ENCODE measurements around the gene CCDC186. TPM values are rescaled to one million over a fixed set of nuclear protein-coding genes. Genes with fewer than 3 reads are reported as not detected.
"Not testable (repeated sequence)": the region's sequence is repeated elsewhere in the genome, so short reads cannot be mapped to it uniquely, and the experiment has no call there.

The CCDC186 gene
- total and polyA plus RNA-seq, 2 donors from 2014 or later: 4.7 to 34.2 TPM

GRCh38 chr10:114143160-114143559 lies 30.8 kb downstream of the CCDC186 start:
- no peaks in the 10 kb centered on the region for H3K9me3 ChIP-seq (ENCODE audit: control insufficient read depth in 2 of 3, insufficient read depth in 1 of 3, low read length in 3 of 3)
- intact Hi-C loops (cut with DNase I): no loop called here
- no peak for FAIRE-seq
- no peaks in the 10 kb centered on the region for H3K4me1 ChIP-seq (ENCODE audit: control insufficient read depth in 2 of 3, insufficient read depth in 2 of 3, low read depth in 1 of 3, low read length in 3 of 3)
- no peak for DNase-seq
- no peak overlapping the region for H3K27ac ChIP-seq (ENCODE audit: low read depth in 2 of 2, low read length in 2 of 2)
- H3K36me3 ChIP-seq (ENCODE audit: control insufficient read depth in 2 of 3, insufficient read depth in 3 of 3, low read length in 3 of 3): peaks cover 2 to 16% (median 6%) of the 10 kb centered on the region in 3 donors
- TF ChIP-seq CTCF (IDR thresholded peaks at IDR 0.05; ENCODE audit: borderline replicate concordance, extremely low read depth, insufficient read depth): no peak
- H3K4me3 ChIP-seq (ENCODE audit: low read length in 3 of 3): no peak overlapping the region
- no peaks in the 10 kb centered on the region for H3K27me3 ChIP-seq (ENCODE audit: control insufficient read depth, insufficient read depth, low read length)
- H3K9ac ChIP-seq (ENCODE audit: low read length in 3 of 3): no peak overlapping the region

GRCh38 chr10:114142018-114142417 lies 32.0 kb downstream of the CCDC186 start:
- H3K36me3 ChIP-seq (ENCODE audit: control insufficient read depth in 2 of 3, insufficient read depth in 3 of 3, low read length in 3 of 3): peaks cover 2 to 16% (median 7%) of the 10 kb centered on the region in 3 donors
- H3K4me3 ChIP-seq (ENCODE audit: low read length in 3 of 3): no peak overlapping the region
- H3K4me1 ChIP-seq (ENCODE audit: control insufficient read depth in 2 of 3, insufficient read depth in 2 of 3, low read depth in 1 of 3, low read length in 3 of 3): no peaks in the 10 kb centered on the region

GRCh38 chr10:114140827-114141226 lies 33.2 kb downstream of the CCDC186 start:
- H3K27me3 ChIP-seq (ENCODE audit: control insufficient read depth, insufficient read depth, low read length); H3K9me3 ChIP-seq (ENCODE audit: control insufficient read depth in 2 of 3, insufficient read depth in 1 of 3, low read length in 3 of 3); DNase-seq; FAIRE-seq; H3K4me1 ChIP-seq (ENCODE audit: control insufficient read depth in 2 of 3, insufficient read depth in 2 of 3, low read depth in 1 of 3, low read length in 3 of 3); H3K27ac ChIP-seq (ENCODE audit: low read depth in 2 of 2, low read length in 2 of 2); H3K9ac ChIP-seq (ENCODE audit: low read length in 3 of 3); intact Hi-C loops (cut with DNase I); H3K4me3 ChIP-seq (ENCODE audit: low read length in 3 of 3): not testable (repeated sequence)
- H3K36me3 ChIP-seq (ENCODE audit: control insufficient read depth in 2 of 3, insufficient read depth in 3 of 3, low read length in 3 of 3): peaks cover 2 to 25% (median 8%) of the 10 kb centered on the region in 3 donors

More at GRCh38 chr10:114142018-114142417, 32.0 kb downstream of the CCDC186 start:
- FAIRE-seq (no peak), DNase-seq (no peak)
- intact Hi-C loops (cut with DNase I): no loop called here
- no peak overlapping the region for H3K27ac ChIP-seq (ENCODE audit: low read depth in 2 of 2, low read length in 2 of 2)
- no peak for TF ChIP-seq CTCF (IDR thresholded peaks at IDR 0.05; ENCODE audit: borderline replicate concordance, extremely low read depth, insufficient read depth)
- no peak overlapping the region for H3K9ac ChIP-seq (ENCODE audit: low read length in 3 of 3)
- H3K9me3 ChIP-seq (ENCODE audit: control insufficient read depth in 2 of 3, insufficient read depth in 1 of 3, low read length in 3 of 3): no peaks in the 10 kb centered on the region
- no peaks in the 10 kb centered on the region for H3K27me3 ChIP-seq (ENCODE audit: control insufficient read depth, insufficient read depth, low read length)

- no peaks in the 10 kb centered on the region for H3K27me3 ChIP-seq (ENCODE audit: control insufficient read depth, insufficient read depth, low read length)
- FAIRE-seq: no peak
- no peaks in the 10 kb centered on the region for H3K9me3 ChIP-seq (ENCODE audit: control insufficient read depth in 2 of 3, insufficient read depth in 1 of 3, low read length in 3 of 3)
- H3K9ac ChIP-seq (ENCODE audit: low read length in 3 of 3): no peak overlapping the region
- no peaks in the 10 kb centered on the region for H3K4me1 ChIP-seq (ENCODE audit: control insufficient read depth in 2 of 3, insufficient read depth in 2 of 3, low read depth in 1 of 3, low read length in 3 of 3)
- H3K27ac ChIP-seq (ENCODE audit: low read depth in 2 of 2, low read length in 2 of 2): no peak overlapping the region
- no peak overlapping the region for H3K4me3 ChIP-seq (ENCODE audit: low read length in 3 of 3)
- TF ChIP-seq CTCF (IDR thresholded peaks at IDR 0.05; ENCODE audit: borderline replicate concordance, extremely low read depth, insufficient read depth): no peak
- H3K36me3 ChIP-seq (ENCODE audit: control insufficient read depth in 2 of 3, insufficient read depth in 3 of 3, low read length in 3 of 3): peaks cover 2 to 33% (median 11%) of the 10 kb centered on the region in 3 donors
- DNase-seq: no peak
- intact Hi-C loops (cut with DNase I): no loop called here
Measured at GRCh38 chr10:114140036-114140435, 34.0 kb downstream of the CCDC186 start.

All from kidney (tissue), 14 donors.